ENCODE measurements around the gene SLC39A10. TPM values are rescaled to one million over a fixed set of nuclear protein-coding genes. Genes with fewer than 3 reads are reported as not detected.
A peak's percentile ranks its signal among the peaks of the same experiment; 100 is the strongest.
"Not testable (repeated sequence)": the region's sequence is repeated elsewhere in the genome, so short reads cannot be mapped to it uniquely, and the experiment has no call there.

SLC39A10 gene
- total and polyA plus RNA-seq, 9 of the 15 experiments (the other 6 are each of a cell fraction or from before 2014, with no cell fraction given): 12.5 to 40.1 (median 23.1) TPM

- BruUV-seq (replicated peaks): no TSS peak
- POLR2A ChIA-PET: interaction anchor here (0.6 kb wide), 1 partner anchor 953 kb away, joined by 3 read pairs; no protein-coding TSS in a partner anchor
- ATAC-seq (no peak), FAIRE-seq (no peak), DNase-seq (ENCODE audit: extremely low read depth in 1 of 4, low spot score in 3 of 4) (no peak)
- in situ Hi-C loops (cut with MboI) (no loop called here), intact Hi-C loops (cut with micrococcal nuclease) (no loop called here)
- Histone ChIP-seq H3K79me2 (ENCODE audit: control insufficient read depth, insufficient read depth, low read length) (no peaks in the 10 kb centered on the region; the same call in 2 of the 3 replicates), H2AFZ (ENCODE audit: low read depth, low read length) (no peak overlapping the region), H3K4me2 (ENCODE audit: insufficient read depth, low read length) (no peak overlapping the region), H3K27me3 (ENCODE audit: control insufficient read depth in 2 of 2, insufficient read depth in 2 of 2, low read length in 2 of 2) (no peaks in the 10 kb centered on the region), H3K9ac (ENCODE audit: insufficient read depth in 1 of 2, low read depth in 2 of 2, low read length in 2 of 2) (no peak overlapping the region), H3K9me3 (replicated peaks; ENCODE audit: control insufficient read depth, insufficient read depth, low read depth, low read length) (no peaks in the 10 kb centered on the region), H3K36me3 (ENCODE audit: control insufficient read depth, insufficient read depth, low read length) (peaks cover 19% of the 10 kb centered on the region; the same call in 2 of the 3 replicates), H4K20me1 (replicated peaks; ENCODE audit: control insufficient read depth, insufficient read depth, low read length) (no peaks in the 10 kb centered on the region), H3K9me1 (ENCODE audit: control insufficient read depth, insufficient read depth, low read length) (no peaks in the 10 kb centered on the region), H3K4me1 (replicated peaks in 1 of 2; ENCODE audit: control insufficient read depth in 2 of 2, insufficient read depth in 2 of 2, low read length in 2 of 2) (no peaks in the 10 kb centered on the region), H3K27ac (ENCODE audit: extremely low read depth, low read depth, low read length) (no peak overlapping the region), H3K4me3 (no peak overlapping the region)
- CTCF ChIA-PET (ENCODE audit: low intra/inter-chr PET ratio): no interaction called here
- 58% methylated on average over 2 of the region's 2 CpGs for WGBS (ENCODE audit: insufficient coverage, low coverage, missing lambda C conversion rate)
- TF ChIP-seq DACH1 (IDR thresholded peaks at IDR 0.05; ENCODE audit: partially characterized antibody): peak; percentile 18
- TF ChIP-seq ZNF347 (CRISPR knock-in tag; IDR thresholded peaks at IDR 0.05; ENCODE audit: low read depth): no peak
These were observed 30.5 kb downstream of the SLC39A10 start for GRCh38 chr2:195687320-195688086.

GRCh38 chr2:195692531-195692930, 35.5 kb downstream of the SLC39A10 start:
- FAIRE-seq; DNase-seq (ENCODE audit: extremely low read depth in 1 of 4, low spot score in 3 of 4); BruUV-seq (replicated peaks); H3K9me3 ChIP-seq (replicated peaks; ENCODE audit: control insufficient read depth, insufficient read depth, low read depth, low read length); intact Hi-C loops (cut with micrococcal nuclease); ATAC-seq; in situ Hi-C loops (cut with MboI); H3K36me3 ChIP-seq (ENCODE audit: control insufficient read depth, insufficient read depth, low read length); H2AFZ ChIP-seq (ENCODE audit: low read depth, low read length); H3K4me2 ChIP-seq (ENCODE audit: insufficient read depth, low read length); H3K9me1 ChIP-seq (ENCODE audit: control insufficient read depth, insufficient read depth, low read length); H3K27me3 ChIP-seq (ENCODE audit: control insufficient read depth in 2 of 2, insufficient read depth in 2 of 2, low read length in 2 of 2); CTCF ChIA-PET (ENCODE audit: low intra/inter-chr PET ratio); H3K4me1 ChIP-seq (replicated peaks in 1 of 2; ENCODE audit: control insufficient read depth in 2 of 2, insufficient read depth in 2 of 2, low read length in 2 of 2); H4K20me1 ChIP-seq (replicated peaks; ENCODE audit: control insufficient read depth, insufficient read depth, low read length); POLR2A ChIA-PET; H3K4me3 ChIP-seq; H3K27ac ChIP-seq (ENCODE audit: extremely low read depth, low read depth, low read length); H3K9ac ChIP-seq (ENCODE audit: insufficient read depth in 1 of 2, low read depth in 2 of 2, low read length in 2 of 2): not testable (repeated sequence)
- H3K79me2 ChIP-seq (ENCODE audit: control insufficient read depth, insufficient read depth, low read length): peaks cover 34% of the 10 kb centered on the region
- TF ChIP-seq SPI1 (IDR thresholded peaks at IDR 0.05; ENCODE audit: borderline replicate concordance, low read depth, low read length): peak; percentile 30; the same call in 1 of the 2 replicates
- 49% methylated on average over 3 of the region's 3 CpGs for WGBS (ENCODE audit: insufficient coverage, low coverage, missing lambda C conversion rate)

Data from K562 (cell line).